Activated CD8-positive, alpha-beta memory T cell treated with anti-CD3 and anti-CD28 coated beads, Interleukin-2, amount 10 ng/mL, durations not matched to agents 7 days and 5 days (primary cell): Measurements from ENCODE around the gene NUAK1. TPM values are rescaled to one million over a fixed set of nuclear protein-coding genes. Genes with fewer than 3 reads are reported as not detected.

ENCODE experiments used
- ATAC-seq: fragments of 150-1000 bp; cut with Tn5 transposase; one replicate; pipeline ENCODE4 v1.10.0; 2021; ENCODE audit warnings: moderate library complexity
- CTCF ChIA-PET: fragments of 350-600 bp; sonication (Branson Sonifier 250); formaldehyde crosslinking; loops from one replicate; lab custom pipeline; 2021; ENCODE audit warnings: antibody characterized with exemption; lab: Charles Lee
- DNase-seq: peaks from one replicate; pipeline ENCODE4 v3.0.0-alpha.2; 2020
- H3K27ac Mint-ChIP-seq: one replicate; pipeline ENCODE4 v1.8.0; 2021; ENCODE audit warnings: mild to moderate bottlenecking, mixed read lengths
- H3K27me3 Mint-ChIP-seq: one replicate; pipeline ENCODE4 v1.8.0; 2021; ENCODE audit warnings: mixed read lengths
- H3K36me3 Mint-ChIP-seq: one replicate; pipeline ENCODE4 v1.8.0; 2021; ENCODE audit warnings: mild to moderate bottlenecking, mixed read lengths
- H3K4me1 Mint-ChIP-seq: one replicate; pipeline ENCODE4 v1.8.0; 2021; ENCODE audit warnings: mixed read lengths
- H3K4me3 Mint-ChIP-seq: one replicate; pipeline ENCODE4 v1.8.0; 2021; ENCODE audit warnings: mild to moderate bottlenecking, moderate library complexity, mixed read lengths
- H3K9me3 Mint-ChIP-seq: one replicate; pipeline ENCODE4 v1.8.0; 2022; ENCODE audit warnings: low read depth, mixed read lengths
- total RNA-seq, 2 experiments: library from RNA; stranded (reverse); gene quantifications; one replicate each; pipeline ENCODE4 v1.2.3, GENCODE V29; 2021

NUAK1 gene
- total RNA-seq, 2 experiments from 2014 or later, result not detected

GRCh38 chr12:106072751-106073150 is 66.0 kb downstream of the NUAK1 start:
- H3K9me3 Mint-ChIP-seq, result no peaks in the 10 kb centered on the region
- H3K27ac Mint-ChIP-seq, result no peak overlapping the region
- H3K36me3 Mint-ChIP-seq, result no peaks in the 10 kb centered on the region
- H3K4me3 Mint-ChIP-seq, result no peak overlapping the region
- CTCF ChIA-PET, result no interaction called here
- peaks cover 23% of the 10 kb centered on the region for H3K27me3 Mint-ChIP-seq
- peaks cover 8% of the 10 kb centered on the region for H3K4me1 Mint-ChIP-seq
- ATAC-seq (no peak), DNase-seq (no peak)

- Mint-ChIP-seq H3K36me3 (no peaks in the 10 kb centered on the region), H3K27ac (no peak overlapping the region), H3K9me3 (no peaks in the 10 kb centered on the region), H3K4me3 (no peak overlapping the region), H3K4me1 (peaks cover 8% of the 10 kb centered on the region), H3K27me3 (peaks cover 21% of the 10 kb centered on the region)
- CTCF ChIA-PET, result no interaction called here
- DNase-seq (no peak), ATAC-seq (no peak)
Measured at GRCh38 chr12:106071686-106072085, 67.1 kb downstream of the NUAK1 start.

- CTCF ChIA-PET, result no interaction called here
- peaks cover 21% of the 10 kb centered on the region for H3K27me3 Mint-ChIP-seq
- DNase-seq (no peak), ATAC-seq (no peak)
- no peaks in the 10 kb centered on the region for H3K9me3 Mint-ChIP-seq
- no peak overlapping the region for H3K27ac Mint-ChIP-seq
- H3K36me3 Mint-ChIP-seq, result no peaks in the 10 kb centered on the region
- peaks cover 8% of the 10 kb centered on the region for H3K4me1 Mint-ChIP-seq
- no peak overlapping the region for H3K4me3 Mint-ChIP-seq
Measured at GRCh38 chr12:106070611-106071010, 68.1 kb downstream of the NUAK1 start.

- no peaks in the 10 kb centered on the region for H3K9me3 Mint-ChIP-seq
- peaks cover 21% of the 10 kb centered on the region for H3K27me3 Mint-ChIP-seq
- no peaks in the 10 kb centered on the region for H3K36me3 Mint-ChIP-seq
- DNase-seq (no peak), ATAC-seq (no peak)
- H3K27ac Mint-ChIP-seq, result no peak overlapping the region
- no peak overlapping the region for H3K4me3 Mint-ChIP-seq
- H3K4me1 Mint-ChIP-seq, result peaks cover 8% of the 10 kb centered on the region
- CTCF ChIA-PET, result no interaction called here
Measured at GRCh38 chr12:106070147-106070546, 68.6 kb downstream of the NUAK1 start.

- H3K9me3 Mint-ChIP-seq, result peaks cover 2% of the 10 kb centered on the region
- no peak overlapping the region for H3K27ac Mint-ChIP-seq
- ATAC-seq (no peak), DNase-seq (no peak)
- H3K36me3 Mint-ChIP-seq, result no peaks in the 10 kb centered on the region
- H3K27me3 Mint-ChIP-seq, result peaks cover 19% of the 10 kb centered on the region
- CTCF ChIA-PET, result no interaction called here
- no peak overlapping the region for H3K4me3 Mint-ChIP-seq
- peaks cover 3% of the 10 kb centered on the region for H3K4me1 Mint-ChIP-seq
Measured at GRCh38 chr12:106068296-106068695, 70.5 kb downstream of the NUAK1 start.

GRCh38 chr12:106067606-106068205 is 71.0 kb downstream of the NUAK1 start:
- no peak for ATAC-seq
- DNase-seq, result no peak
- H3K27me3 Mint-ChIP-seq, result peaks cover 14% of the 10 kb centered on the region
- CTCF ChIA-PET, result no interaction called here
- peaks cover 2% of the 10 kb centered on the region for H3K9me3 Mint-ChIP-seq
- H3K27ac Mint-ChIP-seq, result no peak overlapping the region
- H3K4me1 Mint-ChIP-seq, result no peaks in the 10 kb centered on the region
- H3K36me3 Mint-ChIP-seq, result no peaks in the 10 kb centered on the region
- H3K4me3 Mint-ChIP-seq, result no peak overlapping the region

GRCh38 chr12:106066726-106067325 is 71.9 kb downstream of the NUAK1 start:
- CTCF ChIA-PET, result no interaction called here
- H3K36me3 Mint-ChIP-seq, result no peaks in the 10 kb centered on the region
- DNase-seq, result no peak
- H3K27ac Mint-ChIP-seq, result no peak overlapping the region
- peaks cover 2% of the 10 kb centered on the region for H3K9me3 Mint-ChIP-seq
- no peak overlapping the region for H3K4me3 Mint-ChIP-seq
- H3K4me1 Mint-ChIP-seq, result no peaks in the 10 kb centered on the region
- no peak for ATAC-seq
- peaks cover 10% of the 10 kb centered on the region for H3K27me3 Mint-ChIP-seq

- no peaks in the 10 kb centered on the region for H3K4me1 Mint-ChIP-seq
- no peaks in the 10 kb centered on the region for H3K36me3 Mint-ChIP-seq
- DNase-seq (no peak), ATAC-seq (no peak)
- peaks cover 2% of the 10 kb centered on the region for H3K9me3 Mint-ChIP-seq
- peaks cover 9% of the 10 kb centered on the region for H3K27me3 Mint-ChIP-seq
- no peak overlapping the region for H3K27ac Mint-ChIP-seq
- CTCF ChIA-PET, result no interaction called here
- H3K4me3 Mint-ChIP-seq, result no peak overlapping the region
Measured at GRCh38 chr12:106066051-106066705, 72.6 kb downstream of the NUAK1 start.

- Mint-ChIP-seq H3K4me3 (no peak overlapping the region), H3K9me3 (peaks cover 2% of the 10 kb centered on the region), H3K36me3 (no peaks in the 10 kb centered on the region), H3K4me1 (no peaks in the 10 kb centered on the region), H3K27me3 (peaks cover 7% of the 10 kb centered on the region), H3K27ac (no peak overlapping the region)
- DNase-seq, result no peak
- ATAC-seq, result no peak
- CTCF ChIA-PET, result no interaction called here
Measured at GRCh38 chr12:106065506-106065905, 73.2 kb downstream of the NUAK1 start.

- CTCF ChIA-PET, result no interaction called here
- ATAC-seq (no peak), DNase-seq (no peak)
- Mint-ChIP-seq H3K36me3 (no peaks in the 10 kb centered on the region), H3K9me3 (peaks cover 2% of the 10 kb centered on the region), H3K4me1 (no peaks in the 10 kb centered on the region), H3K27ac (no peak overlapping the region), H3K27me3 (peaks cover 3% of the 10 kb centered on the region), H3K4me3 (no peak overlapping the region)
Measured at GRCh38 chr12:106064721-106065021, 74.1 kb downstream of the NUAK1 start.

GRCh38 chr12:106063826-106064720 is 74.7 kb downstream of the NUAK1 start:
- H3K27ac Mint-ChIP-seq, result no peak overlapping the region
- H3K9me3 Mint-ChIP-seq, result peaks cover 2% of the 10 kb centered on the region
- DNase-seq (no peak), ATAC-seq (no peak)
- H3K27me3 Mint-ChIP-seq, result peaks cover 3% of the 10 kb centered on the region
- H3K36me3 Mint-ChIP-seq, result no peaks in the 10 kb centered on the region
- no peaks in the 10 kb centered on the region for H3K4me1 Mint-ChIP-seq
- H3K4me3 Mint-ChIP-seq, result no peak overlapping the region
- CTCF ChIA-PET, result no interaction called here

GRCh38 chr12:106062693-106063092 is 76.1 kb downstream of the NUAK1 start:
- DNase-seq (no peak), ATAC-seq (no peak)
- Mint-ChIP-seq H3K9me3 (peaks cover 2% of the 10 kb centered on the region), H3K36me3 (no peaks in the 10 kb centered on the region), H3K4me1 (no peaks in the 10 kb centered on the region), H3K4me3 (no peak overlapping the region), H3K27me3 (peaks cover 3% of the 10 kb centered on the region), H3K27ac (no peak overlapping the region)
- CTCF ChIA-PET, result no interaction called here

- Mint-ChIP-seq H3K9me3 (peaks cover 6% of the 10 kb centered on the region), H3K4me3 (no peak overlapping the region)
Measured at GRCh38 chr12:106058256-106059182, 80.2 kb downstream of the NUAK1 start.

More at GRCh38 chr12:106058256-106059182, 80.2 kb downstream of the NUAK1 start:
- Mint-ChIP-seq H3K4me1 (no peaks in the 10 kb centered on the region), H3K27me3 (peaks cover 9% of the 10 kb centered on the region), H3K36me3 (no peaks in the 10 kb centered on the region), H3K27ac (no peak overlapping the region)
- no peak for ATAC-seq
- DNase-seq, result no peak
- CTCF ChIA-PET, result no interaction called here
